PC-9 (cell line): Measurements from ENCODE around the gene ATP11C. TPM values are rescaled to one million over a fixed set of nuclear protein-coding genes. Genes with fewer than 3 reads are reported as not detected.

Source experiments
- Bru-seq: library from RNA; stranded (reverse); fragments of 400-500 nt; gene quantifications from one replicate; lab custom pipeline; 2021; lab: Mats Ljungman, UMichigan
- BruChase-seq, 2 experiments: library from RNA; stranded (reverse); fragments of 400-500 nt; gene quantifications; one replicate each; lab custom pipeline; 2021; lab: Mats Ljungman, UMichigan
- BruUV-seq: library from RNA; stranded (reverse); fragments of 400-500 nt; replicated peaks from 2 replicates; lab custom pipeline; 2021; lab: Mats Ljungman, UMichigan
- CTCF ChIA-PET: fragments of 300-600 bp; sonication (Branson Sonifier 250); formaldehyde crosslinking; loops from one replicate; lab custom pipeline; 2022; ENCODE audit warnings: antibody characterized with exemption; lab: Charles Lee
- POLR2A ChIA-PET: fragments of 300-600 bp; sonication (Branson Sonifier 250); formaldehyde crosslinking; loops from one replicate; lab custom pipeline; 2022; ENCODE audit warnings: antibody characterized with exemption; ENCODE audit not compliant: unreplicated experiment; lab: Charles Lee
- DNase-seq, 2 experiments: peaks; one replicate each; pipeline versions ENCODE4 v3.0.0 to v3.0.0-alpha.2; 2015 to 2022; ENCODE audit warnings: mixed read lengths in 1 of 2
- H2AFZ ChIP-seq: fragments of 200-600 bp; sonication (generic); 2 replicates; pipeline ENCODE4 v1.8.1; 2017; ENCODE audit warnings: antibody characterized with exemption
- H3F3A ChIP-seq: fragments of 200-600 bp; sonication (generic); 2 replicates; pipeline ENCODE4 v1.8.1; 2017; ENCODE audit warnings: antibody characterized with exemption, mild to moderate bottlenecking, low read depth; ENCODE audit not compliant: insufficient read depth
- H3K27ac ChIP-seq: fragments of 200-600 bp; sonication (generic); 2 replicates; pipeline ENCODE4 v1.6.1; 2016; ENCODE audit warnings: mixed run types
- H3K27me3 ChIP-seq: fragments of 200-600 bp; sonication (generic); 2 replicates; pipeline ENCODE4 v1.6.1; 2016; ENCODE audit warnings: low read depth, mixed run types; ENCODE audit not compliant: insufficient read depth
- H3K36me3 ChIP-seq: fragments of 200-600 bp; sonication (generic); 2 replicates; pipeline ENCODE4 v1.6.1; 2016; ENCODE audit warnings: low read depth, mixed run types
- H3K4me1 ChIP-seq: fragments of 200-600 bp; sonication (generic); replicated peaks from 2 replicates; pipeline ENCODE4 v1.6.1; 2016; ENCODE audit warnings: mixed run types; ENCODE audit not compliant: insufficient read depth
- H3K4me2 ChIP-seq: fragments of 200-600 bp; sonication (generic); 2 replicates; pipeline ENCODE4 v1.6.1; 2017; ENCODE audit warnings: mixed run types
- H3K4me3 ChIP-seq: fragments of 200-600 bp; sonication (generic); 2 replicates; pipeline ENCODE4 v1.6.1; 2016; ENCODE audit warnings: mixed run types
- H3K79me2 ChIP-seq: fragments of 200-600 bp; sonication (generic); 2 replicates; pipeline ENCODE4 v1.6.1; 2017; ENCODE audit warnings: low read depth, mixed run types
- H3K9me2 ChIP-seq: fragments of 200-600 bp; sonication (generic); 2 replicates; pipeline ENCODE4 v1.8.1; 2017; ENCODE audit warnings: mild to moderate bottlenecking; ENCODE audit not compliant: insufficient read depth
- H3K9me3 ChIP-seq: fragments of 200-600 bp; sonication (generic); 2 replicates; pipeline ENCODE4 v1.8.1; 2016; ENCODE audit warnings: low read depth; ENCODE audit not compliant: insufficient read depth
- H4K20me1 ChIP-seq: fragments of 200-600 bp; sonication (generic); 2 replicates; pipeline ENCODE4 v1.8.1; 2017; ENCODE audit not compliant: insufficient read depth
- EZH2 ChIP-seq: fragments of 200-600 bp; sonication (generic); IDR thresholded peaks from 2 replicates; pipeline ENCODE4 v1.8.0; 2017; ENCODE audit warnings: antibody characterized with exemption, low read depth
- intact Hi-C: fragments of 100-400 bp; cut with micrococcal nuclease; formaldehyde crosslinking; loops from one replicate; pipeline ENCODE4 v1.10.0; 2022; ENCODE audit not compliant: unreplicated experiment
- long read RNA-seq: library from polyadenylated mRNA; stranded (forward); transcript quantifications from one replicate; pipeline ENCODE4 v2.0.0, GENCODE V29; 2022
- total RNA-seq: library from RNA; stranded (reverse); gene quantifications from 2 replicates; pipeline ENCODE4 v1.2.3, GENCODE V29; 2021
- TF ChIP-seq, protein P1 (sequence below): fragments of 200-600 bp; sonication (generic); conservative IDR thresholded peaks from 2 replicates; pipeline ENCODE4 v1.6.1; 2017; ENCODE audit warnings: mixed run types, antibody characterized with exemption, mild to moderate bottlenecking, moderate library complexity

The ATP11C gene
- total RNA-seq = 11.1 and 13.0 TPM in 2 replicates
- percentile 65 among the genes with signal in this experiment for Bru-seq, nascent RNA
- BruChase-seq, experiment 1, labeled RNA remaining after a 2-hour chase = percentile 66 among the genes with signal in this experiment
- percentile 60 among the genes with signal in this experiment for BruChase-seq, experiment 2, labeled RNA remaining after a 6-hour chase
- long read RNA-seq, partial matches to known transcripts = 0 of 1 reads
- long read RNA-seq, other reads (novel, unspliced or antisense) = 1 of 1 reads

DNA sequence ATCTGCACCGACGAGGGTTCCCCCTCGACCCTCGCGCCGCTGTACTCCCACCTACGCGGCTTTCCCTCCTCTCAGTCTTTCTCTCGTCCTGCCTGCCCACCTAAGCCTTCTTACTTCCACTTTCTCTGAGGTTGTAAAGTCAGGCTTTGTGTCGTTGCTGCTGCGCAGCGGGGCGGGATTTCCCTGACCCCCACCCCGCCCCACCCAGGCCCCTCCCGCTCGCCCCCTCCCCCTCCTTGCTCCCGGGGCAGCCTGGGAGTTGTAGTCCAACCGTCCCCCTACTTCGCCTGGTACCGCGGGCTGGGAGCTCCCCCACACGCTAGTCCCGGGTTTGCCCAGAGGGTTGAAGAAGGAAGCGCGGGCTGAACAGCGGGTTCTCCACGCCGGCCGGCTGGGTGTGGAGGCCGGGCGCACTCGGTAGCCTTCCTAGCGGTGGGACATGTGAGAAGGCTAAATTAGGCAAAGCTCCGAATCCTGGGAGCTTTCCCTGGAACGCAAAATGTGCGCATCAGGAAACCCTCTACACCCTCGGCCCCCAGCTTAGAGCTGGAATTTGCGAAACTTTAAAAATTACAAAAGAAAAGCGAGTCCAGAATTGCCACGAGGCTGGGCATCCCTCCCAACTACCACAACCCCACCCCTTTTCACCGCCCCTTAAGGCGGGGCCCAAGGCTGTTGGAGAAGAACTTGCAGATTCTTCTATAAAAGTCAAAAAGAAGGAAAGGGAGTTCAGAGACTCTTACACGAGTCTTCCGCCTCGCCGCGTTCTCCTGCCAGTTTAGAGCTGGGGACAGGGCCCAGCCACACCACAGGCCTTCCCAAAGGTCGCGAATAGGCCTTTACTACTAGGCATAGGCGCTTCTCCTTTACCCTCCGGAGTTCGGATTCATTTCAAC is at the start of gene ATP11C:
TSS of gene ATP11C (minus strand) at position 153 of the 896 bp plus-strand sequence. CDS start 1,011 bp downstream, outside the sequence.
- CTCF ChIA-PET = no interaction called here
- Histone ChIP-seq H3K4me2 (peak within 1 kb of the TSS; percentile 88), H4K20me1 (no peaks in the 10 kb centered on the region), H3K4me1 (0 out of 2 replicates have a peak, but pooled peaks cover 6% of the 10 kb centered on the region), H3K27me3 (no peaks in the 10 kb centered on the region), H3K4me3 (peak within 1 kb of the TSS; percentile 74), H3K9me3 (no peaks in the 10 kb centered on the region), H2AFZ (peak within 1 kb of the TSS; percentile 95), H3K36me3 (no peaks in the 10 kb centered on the region), H3K27ac (peak within 1 kb of the TSS; percentile 74), H3K9me2 (no peaks in the 10 kb centered on the region), H3K79me2 (no peaks in the 10 kb centered on the region), H3F3A (peaks cover 6% of the 10 kb centered on the region; the same call in 1 of the 2 replicates)
- intact Hi-C loops = loop anchor here (2.0 to 10.0 kb wide), 2 partner anchors 118 to 194 kb away; no protein-coding TSS in a partner anchor
- BruUV-seq = no TSS peak
- TF ChIP-seq, protein P1, sequence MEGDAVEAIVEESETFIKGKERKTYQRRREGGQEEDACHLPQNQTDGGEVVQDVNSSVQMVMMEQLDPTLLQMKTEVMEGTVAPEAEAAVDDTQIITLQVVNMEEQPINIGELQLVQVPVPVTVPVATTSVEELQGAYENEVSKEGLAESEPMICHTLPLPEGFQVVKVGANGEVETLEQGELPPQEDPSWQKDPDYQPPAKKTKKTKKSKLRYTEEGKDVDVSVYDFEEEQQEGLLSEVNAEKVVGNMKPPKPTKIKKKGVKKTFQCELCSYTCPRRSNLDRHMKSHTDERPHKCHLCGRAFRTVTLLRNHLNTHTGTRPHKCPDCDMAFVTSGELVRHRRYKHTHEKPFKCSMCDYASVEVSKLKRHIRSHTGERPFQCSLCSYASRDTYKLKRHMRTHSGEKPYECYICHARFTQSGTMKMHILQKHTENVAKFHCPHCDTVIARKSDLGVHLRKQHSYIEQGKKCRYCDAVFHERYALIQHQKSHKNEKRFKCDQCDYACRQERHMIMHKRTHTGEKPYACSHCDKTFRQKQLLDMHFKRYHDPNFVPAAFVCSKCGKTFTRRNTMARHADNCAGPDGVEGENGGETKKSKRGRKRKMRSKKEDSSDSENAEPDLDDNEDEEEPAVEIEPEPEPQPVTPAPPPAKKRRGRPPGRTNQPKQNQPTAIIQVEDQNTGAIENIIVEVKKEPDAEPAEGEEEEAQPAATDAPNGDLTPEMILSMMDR = no peak
- no peak for TF ChIP-seq EZH2
- POLR2A ChIA-PET = interaction anchor here (0.6 to 0.9 kb wide), 6 partner anchors 9 to 1477 kb away, joined by 3 to 12 read pairs (median 6); no protein-coding TSS in a partner anchor
- peak; percentile 71 to 78 for DNase-seq

DNA sequence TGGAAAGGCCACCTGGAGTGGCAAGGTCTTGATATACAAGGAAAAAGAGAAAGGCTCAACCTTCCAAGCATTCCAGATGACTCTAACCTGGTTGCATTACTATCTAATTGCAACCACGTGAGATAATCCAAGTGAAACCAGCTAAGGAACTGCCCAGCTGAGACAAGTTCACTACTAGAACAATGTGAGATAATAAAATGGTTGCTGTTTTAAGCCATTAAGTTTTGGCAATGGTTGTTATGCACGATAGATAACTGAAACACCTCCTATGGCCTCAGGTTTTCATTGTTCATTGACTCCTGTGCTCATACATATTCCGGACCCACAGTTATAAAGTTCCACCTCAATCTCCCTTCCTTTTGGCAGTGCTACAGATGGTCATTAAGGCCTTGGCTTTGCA is 41.6 kb upstream of the ATP11C start:
- H3F3A ChIP-seq = no peaks in the 10 kb centered on the region
- no peaks in the 10 kb centered on the region for H3K9me3 ChIP-seq
- no peaks in the 10 kb centered on the region for H3K4me1 ChIP-seq
- no peaks in the 10 kb centered on the region for H3K79me2 ChIP-seq
- DNase-seq = no peak
- no peaks in the 10 kb centered on the region for H3K27me3 ChIP-seq
- TF ChIP-seq, protein P1 = no peak
- no peak for TF ChIP-seq EZH2
- ChIA-PET CTCF (no interaction called here), POLR2A (no interaction called here)
- H3K4me3 ChIP-seq = no peak overlapping the region
- no peaks in the 10 kb centered on the region for H3K9me2 ChIP-seq
- intact Hi-C loops = loop anchor here (5.0 kb wide), 1 partner anchor 1197 kb away; no protein-coding TSS in a partner anchor
- H3K27ac ChIP-seq = no peak overlapping the region
- no peaks in the 10 kb centered on the region for H4K20me1 ChIP-seq
- no peak overlapping the region for H2AFZ ChIP-seq
- no TSS peak for BruUV-seq
- no peak overlapping the region for H3K4me2 ChIP-seq
- no peaks in the 10 kb centered on the region for H3K36me3 ChIP-seq
